ENCODE data around the gene PAH.
A peak's percentile ranks its signal among the peaks of the same experiment; 100 is the strongest.
"Not testable (repeated sequence)": the region's sequence is repeated elsewhere in the genome, so short reads cannot be mapped to it uniquely, and the experiment has no call there.

Gene PAH

GRCh38 chr12:102849722-102850447 lies 67.2 kb downstream of the PAH start:
- no peaks in the 10 kb centered on the region for H3K9me3 Mint-ChIP-seq
- no peaks in the 10 kb centered on the region for H3K4me1 Mint-ChIP-seq

GRCh38 chr12:102848832-102849231 lies 68.2 kb downstream of the PAH start:
- no peak for TF ChIP-seq CTCF (IDR thresholded peaks at IDR 0.05; ENCODE audit: unreplicated experiment in 3 of 3)
- H3K36me3 Mint-ChIP-seq (ENCODE audit: low read depth), result no peaks in the 10 kb centered on the region
- H3K4me3 Mint-ChIP-seq, result no peak overlapping the region
- no peaks in the 10 kb centered on the region for H3K9me3 Mint-ChIP-seq
- H3K27ac Mint-ChIP-seq, result no peak overlapping the region
- no peaks in the 10 kb centered on the region for H3K4me1 Mint-ChIP-seq
- peaks cover 25% of the 10 kb centered on the region for H3K27me3 Mint-ChIP-seq (ENCODE audit: low read depth)

More at GRCh38 chr12:102849722-102850447, 67.2 kb downstream of the PAH start:
- Mint-ChIP-seq H3K27me3 (ENCODE audit: low read depth) (peaks cover 25% of the 10 kb centered on the region), H3K36me3 (ENCODE audit: low read depth) (no peaks in the 10 kb centered on the region), H3K4me3 (no peak overlapping the region), H3K27ac (no peak overlapping the region)
- TF ChIP-seq CTCF (IDR thresholded peaks at IDR 0.05; ENCODE audit: unreplicated experiment in 3 of 3), result no peak

- H3K4me1 Mint-ChIP-seq, result no peaks in the 10 kb centered on the region
- H3K27ac Mint-ChIP-seq, result no peak overlapping the region
- peaks cover 25% of the 10 kb centered on the region for H3K27me3 Mint-ChIP-seq (ENCODE audit: low read depth)
- TF ChIP-seq CTCF (IDR thresholded peaks at IDR 0.05; ENCODE audit: unreplicated experiment in 3 of 3), result no peak
- H3K9me3 Mint-ChIP-seq, result no peaks in the 10 kb centered on the region
- H3K4me3 Mint-ChIP-seq, result no peak overlapping the region
- no peaks in the 10 kb centered on the region for H3K36me3 Mint-ChIP-seq (ENCODE audit: low read depth)
These were observed 69.9 kb downstream of the PAH start for GRCh38 chr12:102847131-102847530.

- TF ChIP-seq CTCF (IDR thresholded peaks at IDR 0.05; ENCODE audit: unreplicated experiment in 3 of 3), result no peak
- H3K4me3 Mint-ChIP-seq, result no peak overlapping the region
- no peaks in the 10 kb centered on the region for H3K36me3 Mint-ChIP-seq (ENCODE audit: low read depth)
- H3K9me3 Mint-ChIP-seq, result no peaks in the 10 kb centered on the region
- H3K27me3 Mint-ChIP-seq (ENCODE audit: low read depth), result no peaks in the 10 kb centered on the region
- no peaks in the 10 kb centered on the region for H3K4me1 Mint-ChIP-seq
- no peak overlapping the region for H3K27ac Mint-ChIP-seq
These were observed 83.2 kb downstream of the PAH start for GRCh38 chr12:102833687-102834441.

- H3K27me3 Mint-ChIP-seq (ENCODE audit: low read depth); H3K9me3 Mint-ChIP-seq; H3K27ac Mint-ChIP-seq; H3K36me3 Mint-ChIP-seq (ENCODE audit: low read depth); H3K4me1 Mint-ChIP-seq: not testable (repeated sequence)
- peak overlapping the region in 1 of 3 experiments; percentile 5 for H3K4me3 Mint-ChIP-seq
These were observed 84.2 kb downstream of the PAH start for GRCh38 chr12:102832826-102833225.

GRCh38 chr12:102824218-102824835 lies 92.7 kb downstream of the PAH start:
- peaks cover 50% of the 10 kb centered on the region for H3K27me3 Mint-ChIP-seq (ENCODE audit: low read depth)
- H3K36me3 Mint-ChIP-seq (ENCODE audit: low read depth), result no peaks in the 10 kb centered on the region
- no peak overlapping the region for H3K27ac Mint-ChIP-seq
- no peaks in the 10 kb centered on the region for H3K4me1 Mint-ChIP-seq
- H3K4me3 Mint-ChIP-seq, result no peak overlapping the region
- no peak for TF ChIP-seq CTCF (IDR thresholded peaks at IDR 0.05; ENCODE audit: unreplicated experiment in 3 of 3)
- H3K9me3 Mint-ChIP-seq, result no peaks in the 10 kb centered on the region
